ENCODE data around the gene UIMC1. TPM values are rescaled to one million over a fixed set of nuclear protein-coding genes. Genes with fewer than 3 reads are reported as not detected.

UIMC1 gene
- total and polyA plus RNA-seq, 2 experiments from 2014 or later = 12.6 to 28.2 TPM

GRCh38 chr5:176887252-176887849, 119.2 kb downstream of the UIMC1 start:
- Histone ChIP-seq H3K27ac (no peak overlapping the region), H3K4me3 (no peak overlapping the region), H3K27me3 (peaks cover 5% of the 10 kb centered on the region), H3K9me2 (replicated peaks; ENCODE audit: insufficient read depth) (no peaks in the 10 kb centered on the region), H3K79me2 (no peaks in the 10 kb centered on the region), H2AFZ (no peak overlapping the region), H4K20me1 (ENCODE audit: insufficient read depth, poor library complexity, severe bottlenecking) (no peaks in the 10 kb centered on the region), H3K9me3 (ENCODE audit: low read depth) (no peaks in the 10 kb centered on the region), H3K36me3 (replicated peaks; ENCODE audit: insufficient read depth, low read depth) (no peaks in the 10 kb centered on the region), H3K4me1 (ENCODE audit: insufficient read depth) (no peaks in the 10 kb centered on the region), H3K4me2 (no peak overlapping the region)
- no peak for DNase-seq (ENCODE audit: low spot score)
- WGBS (ENCODE audit: low lambda C conversion rate, missing lambda C conversion rate) = 90% methylated on average over 22 of the region's 28 CpGs
- TF ChIP-seq EZH2 (IDR thresholded peaks at IDR 0.05; ENCODE audit: borderline replicate concordance) (no peak), EZH2phosphoT487 (IDR thresholded peaks at IDR 0.05; ENCODE audit: low read depth, severe bottlenecking, unreplicated experiment) (no peak)

GRCh38 chr5:176886336-176887251, 120.0 kb downstream of the UIMC1 start:
- DNase-seq (ENCODE audit: low spot score) = no peak
- H3K9me3 ChIP-seq (ENCODE audit: low read depth) = no peaks in the 10 kb centered on the region
- no peak overlapping the region for H2AFZ ChIP-seq
- H3K79me2 ChIP-seq = no peaks in the 10 kb centered on the region
- H3K9me2 ChIP-seq (replicated peaks; ENCODE audit: insufficient read depth) = no peaks in the 10 kb centered on the region
- H3K27me3 ChIP-seq = no peaks in the 10 kb centered on the region
- no peak for TF ChIP-seq CTCF (IDR thresholded peaks at IDR 0.05; ENCODE audit: poor library complexity)
- TF ChIP-seq EZH2 (IDR thresholded peaks at IDR 0.05; ENCODE audit: borderline replicate concordance) = no peak
- no peak for TF ChIP-seq EZH2phosphoT487 (IDR thresholded peaks at IDR 0.05; ENCODE audit: low read depth, severe bottlenecking, unreplicated experiment)
- H3K4me2 ChIP-seq = no peak overlapping the region
- no peaks in the 10 kb centered on the region for H4K20me1 ChIP-seq (ENCODE audit: insufficient read depth, poor library complexity, severe bottlenecking)
- 89% methylated on average over 12 of the region's 13 CpGs for WGBS (ENCODE audit: low lambda C conversion rate, missing lambda C conversion rate)
- no peak overlapping the region for H3K27ac ChIP-seq
- H3K4me1 ChIP-seq (ENCODE audit: insufficient read depth) = no peaks in the 10 kb centered on the region
- H3K36me3 ChIP-seq (replicated peaks; ENCODE audit: insufficient read depth, low read depth) = no peaks in the 10 kb centered on the region
- H3K4me3 ChIP-seq = no peak overlapping the region

GRCh38 chr5:176884571-176884890, 122.0 kb downstream of the UIMC1 start:
- Histone ChIP-seq H4K20me1 (ENCODE audit: insufficient read depth, poor library complexity, severe bottlenecking) (no peaks in the 10 kb centered on the region), H3K9me2 (replicated peaks; ENCODE audit: insufficient read depth) (no peaks in the 10 kb centered on the region), H3K4me1 (ENCODE audit: insufficient read depth) (no peaks in the 10 kb centered on the region), H3K79me2 (no peaks in the 10 kb centered on the region), H3K4me3 (no peak overlapping the region), H3K4me2 (no peak overlapping the region), H2AFZ (no peak overlapping the region), H3K36me3 (replicated peaks; ENCODE audit: insufficient read depth, low read depth) (no peaks in the 10 kb centered on the region), H3K27me3 (no peaks in the 10 kb centered on the region), H3K9me3 (ENCODE audit: low read depth) (no peaks in the 10 kb centered on the region), H3K27ac (no peak overlapping the region)
- TF ChIP-seq EZH2phosphoT487 (IDR thresholded peaks at IDR 0.05; ENCODE audit: low read depth, severe bottlenecking, unreplicated experiment) (no peak), EZH2 (IDR thresholded peaks at IDR 0.05; ENCODE audit: borderline replicate concordance) (no peak), CTCF (IDR thresholded peaks at IDR 0.05; ENCODE audit: poor library complexity) (no peak)
- 56% methylated on average over 4 of the region's 4 CpGs for WGBS (ENCODE audit: low lambda C conversion rate, missing lambda C conversion rate)
- no peak for DNase-seq (ENCODE audit: low spot score)
